GM12878 (cell line): ENCODE results near the gene PKP3.

Experiments
- CTCF ChIP-seq, 3 experiments: IDR thresholded peaks in 2 of 3; conservative IDR thresholded peaks in 1 of 3; 2 replicates each; pipeline ENCODE4 v1.5.1; 2011; ENCODE audit warnings: low read depth in 3 of 3, low read length in 3 of 3, mild to moderate bottlenecking in 3 of 3, control low read depth in 2 of 3, moderate library complexity in 2 of 3, inconsistent platforms in 1 of 3, mixed read lengths in 1 of 3; ENCODE audit not compliant: control insufficient read depth in 2 of 3, insufficient read depth in 1 of 3; ENCODE audit errors: extremely low read depth in 1 of 3
- NBN ChIP-seq: fragments of 450-650 bp; IDR thresholded peaks from 2 replicates; pipeline ENCODE4 v1.6.1; 2016
- ZNF592 ChIP-seq: fragments of 450-650 bp; IDR thresholded peaks from 2 replicates; pipeline ENCODE4 v1.6.1; 2017; ENCODE audit warnings: mild to moderate bottlenecking, moderate library complexity

GRCh38 chr11:404551-405264, 10.7 kb downstream of the PKP3 start:
- TF ChIP-seq NBN (no peak), ZNF592 (no peak), CTCF (IDR thresholded peaks at IDR 0.05 in 2 of 3, conservative IDR thresholded peaks at IDR 0.05 in 1 of 3; ENCODE audit: control insufficient read depth in 2 of 3, extremely low read depth in 1 of 3, insufficient read depth in 1 of 3, low read depth in 3 of 3, low read length in 3 of 3) (no peak)
